ENCODE measurements around the gene HEPN1.

The HEPN1 gene

DNA sequence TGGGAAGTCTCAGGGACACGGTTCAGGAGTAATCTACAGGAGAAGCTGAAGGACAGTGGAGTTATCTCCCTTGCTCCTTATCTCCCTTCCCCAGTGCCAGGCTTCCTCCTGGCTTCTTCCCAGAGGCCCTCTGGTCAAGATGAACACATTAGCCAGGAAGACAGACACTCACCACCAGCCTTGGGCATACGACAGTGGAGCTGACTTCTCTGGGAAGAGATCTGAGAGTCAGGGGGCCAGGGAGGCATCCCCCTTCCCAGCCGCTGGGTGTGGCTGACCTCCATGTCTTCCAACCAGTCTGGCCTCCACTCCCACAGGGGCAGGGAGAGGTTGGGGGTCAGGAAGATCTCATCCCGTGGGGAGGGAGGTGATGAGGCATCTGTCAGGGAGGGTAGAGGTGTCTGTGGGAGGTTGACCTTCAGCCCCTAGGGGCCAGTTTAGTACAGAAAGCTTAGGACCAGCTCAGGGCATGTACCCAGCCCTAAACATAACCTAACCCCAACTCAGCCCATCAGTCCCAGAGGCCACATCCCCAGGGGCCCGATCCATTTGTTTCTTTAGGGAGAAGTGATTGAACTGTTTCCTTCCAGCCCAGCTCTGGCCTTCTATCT, 34.1 kb upstream of the HEPN1 start:
- no peak for DNase-seq (ENCODE audit: low read depth)
- TF ChIP-seq, protein P1, sequence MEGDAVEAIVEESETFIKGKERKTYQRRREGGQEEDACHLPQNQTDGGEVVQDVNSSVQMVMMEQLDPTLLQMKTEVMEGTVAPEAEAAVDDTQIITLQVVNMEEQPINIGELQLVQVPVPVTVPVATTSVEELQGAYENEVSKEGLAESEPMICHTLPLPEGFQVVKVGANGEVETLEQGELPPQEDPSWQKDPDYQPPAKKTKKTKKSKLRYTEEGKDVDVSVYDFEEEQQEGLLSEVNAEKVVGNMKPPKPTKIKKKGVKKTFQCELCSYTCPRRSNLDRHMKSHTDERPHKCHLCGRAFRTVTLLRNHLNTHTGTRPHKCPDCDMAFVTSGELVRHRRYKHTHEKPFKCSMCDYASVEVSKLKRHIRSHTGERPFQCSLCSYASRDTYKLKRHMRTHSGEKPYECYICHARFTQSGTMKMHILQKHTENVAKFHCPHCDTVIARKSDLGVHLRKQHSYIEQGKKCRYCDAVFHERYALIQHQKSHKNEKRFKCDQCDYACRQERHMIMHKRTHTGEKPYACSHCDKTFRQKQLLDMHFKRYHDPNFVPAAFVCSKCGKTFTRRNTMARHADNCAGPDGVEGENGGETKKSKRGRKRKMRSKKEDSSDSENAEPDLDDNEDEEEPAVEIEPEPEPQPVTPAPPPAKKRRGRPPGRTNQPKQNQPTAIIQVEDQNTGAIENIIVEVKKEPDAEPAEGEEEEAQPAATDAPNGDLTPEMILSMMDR (IDR thresholded peaks at IDR 0.05; ENCODE audit: insufficient read depth, low read depth, low read length, missing control alignments), result no peak
- no peak overlapping the region for H3K4me3 ChIP-seq (ENCODE audit: low read depth, low read length)

DNA sequence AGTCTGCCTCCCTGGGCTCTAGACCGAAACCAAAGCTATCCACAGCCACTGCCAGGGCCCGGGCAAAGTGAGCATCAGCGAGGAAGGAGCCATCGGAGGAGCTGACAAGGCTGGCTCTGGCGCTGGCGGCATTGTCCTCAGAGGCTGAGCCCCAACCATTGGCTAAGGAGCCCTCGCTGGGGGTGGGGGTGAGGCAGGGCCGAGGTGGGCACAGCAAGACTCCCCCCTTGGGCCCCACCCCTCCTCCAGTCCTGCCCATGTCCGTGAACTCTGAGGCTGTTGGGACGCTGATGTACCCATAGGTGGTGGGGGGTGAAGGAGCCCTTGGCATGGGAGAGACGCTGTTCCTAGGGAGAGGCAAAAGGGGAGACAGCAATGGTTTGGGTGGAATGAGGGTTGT, 32.6 kb upstream of the HEPN1 start:
- DNase-seq (ENCODE audit: low read depth), result no peak
- H3K4me3 ChIP-seq (ENCODE audit: low read depth, low read length), result no peak overlapping the region
- TF ChIP-seq, protein P1 (IDR thresholded peaks at IDR 0.05; ENCODE audit: insufficient read depth, low read depth, low read length, missing control alignments), result no peak

DNA sequence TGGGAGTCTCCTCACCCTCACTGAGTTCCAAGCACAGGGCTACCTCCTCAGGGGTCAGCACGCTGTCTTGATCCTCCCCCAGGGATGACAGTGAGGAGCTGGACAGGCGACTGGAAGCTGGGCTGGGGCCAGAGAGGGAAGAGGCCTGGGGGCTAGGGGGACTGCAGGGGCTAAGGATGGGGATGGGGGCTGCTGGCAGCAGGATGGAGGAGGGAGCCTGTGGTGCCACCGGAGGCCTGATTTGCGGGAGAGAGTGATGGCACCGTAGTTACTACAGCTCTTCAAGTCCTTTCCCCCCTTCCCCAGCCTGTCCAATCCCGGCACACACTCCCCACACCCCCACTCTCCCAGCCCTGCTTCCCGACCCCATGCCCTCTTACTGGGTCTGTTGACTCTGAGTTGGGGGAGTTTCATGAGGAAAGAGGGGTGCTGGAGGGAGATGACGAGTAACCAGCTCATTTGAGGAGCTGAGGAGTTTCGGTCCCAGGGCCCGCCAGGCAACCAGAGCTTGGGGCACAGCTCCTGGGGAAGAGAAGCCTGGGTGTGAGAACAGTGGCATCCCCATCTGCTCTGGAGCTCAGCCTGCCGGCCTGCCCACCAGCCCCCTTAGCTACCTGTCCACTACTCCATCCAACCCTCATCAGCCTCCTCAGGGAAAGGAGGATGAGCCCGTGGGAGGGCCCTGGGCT, 31.9 kb upstream of the HEPN1 start:
- TF ChIP-seq, protein P1 (IDR thresholded peaks at IDR 0.05; ENCODE audit: insufficient read depth, low read depth, low read length, missing control alignments), result no peak
- no peak overlapping the region for H3K4me3 ChIP-seq (ENCODE audit: low read depth, low read length)

DNA sequence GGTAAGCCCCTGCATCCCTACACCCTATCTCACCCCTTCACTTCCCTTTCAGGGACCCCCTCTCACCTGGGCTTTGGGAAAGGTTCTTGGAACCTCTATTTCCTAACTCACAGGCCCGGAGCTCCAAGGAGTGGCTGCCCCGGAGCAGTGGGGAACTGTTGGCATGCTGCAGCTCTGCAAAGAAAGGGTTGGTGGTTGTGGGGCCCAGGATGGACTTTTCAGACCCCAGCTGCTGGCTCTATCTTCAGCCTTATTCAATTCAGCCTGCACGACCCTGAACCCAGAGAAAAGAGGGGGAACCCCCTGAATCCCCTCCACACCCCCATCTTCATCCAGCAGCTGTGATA, 31.4 kb upstream of the HEPN1 start:
- DNase-seq (ENCODE audit: low read depth), result no peak
- TF ChIP-seq, protein P1 (IDR thresholded peaks at IDR 0.05; ENCODE audit: insufficient read depth, low read depth, low read length, missing control alignments), result no peak
- H3K4me3 ChIP-seq (ENCODE audit: low read depth, low read length), result no peak overlapping the region

More for the DNA sequence above, 31.9 kb upstream of the HEPN1 start:
- no peak for DNase-seq (ENCODE audit: low read depth)

DNA sequence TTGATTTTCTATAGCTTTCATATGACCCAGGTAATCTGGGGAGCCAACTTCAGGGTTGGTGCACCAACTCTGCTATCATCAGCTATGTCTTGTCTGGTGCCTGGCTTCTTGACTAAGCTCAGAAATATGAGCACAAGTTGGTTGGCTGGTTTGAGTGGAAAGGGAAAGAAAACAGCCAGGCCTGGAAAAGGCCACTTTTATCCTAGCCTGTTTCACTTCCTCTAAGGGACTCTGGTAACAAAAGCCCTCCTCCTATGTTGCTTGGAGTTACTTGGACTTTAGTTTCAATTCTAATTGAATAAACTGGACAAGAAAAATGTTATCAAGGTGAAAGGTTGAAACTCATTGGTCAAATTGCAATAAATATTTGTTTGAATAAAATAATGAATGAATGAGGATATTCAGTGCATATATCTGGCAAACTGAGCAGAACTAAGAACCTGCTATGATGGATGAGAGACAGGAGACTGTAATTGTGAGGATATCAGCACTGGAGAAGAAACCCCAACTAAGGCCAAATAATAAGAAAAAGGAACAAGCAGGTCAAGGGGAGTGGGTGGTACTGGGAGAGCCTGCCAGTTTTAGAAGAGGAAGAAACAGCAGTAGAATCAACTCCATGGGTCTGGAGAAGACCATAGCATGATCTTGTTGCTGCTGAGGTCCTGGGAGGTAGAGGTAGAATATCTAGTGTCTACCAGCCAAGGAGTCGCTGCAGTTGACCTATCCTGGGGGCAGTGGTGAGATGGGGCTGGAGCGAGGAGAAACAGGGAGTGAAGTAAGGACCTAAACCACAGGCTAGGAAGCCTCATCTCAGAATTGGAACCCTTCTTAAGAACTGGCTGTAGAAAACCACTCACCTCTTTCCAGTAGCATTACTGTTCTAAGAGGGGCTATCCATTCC, 29.6 kb upstream of the HEPN1 start:
- no peak for DNase-seq (ENCODE audit: low read depth)
- no peak overlapping the region for H3K4me3 ChIP-seq (ENCODE audit: low read depth, low read length)
- TF ChIP-seq, protein P1 (IDR thresholded peaks at IDR 0.05; ENCODE audit: insufficient read depth, low read depth, low read length, missing control alignments), result no peak

DNA sequence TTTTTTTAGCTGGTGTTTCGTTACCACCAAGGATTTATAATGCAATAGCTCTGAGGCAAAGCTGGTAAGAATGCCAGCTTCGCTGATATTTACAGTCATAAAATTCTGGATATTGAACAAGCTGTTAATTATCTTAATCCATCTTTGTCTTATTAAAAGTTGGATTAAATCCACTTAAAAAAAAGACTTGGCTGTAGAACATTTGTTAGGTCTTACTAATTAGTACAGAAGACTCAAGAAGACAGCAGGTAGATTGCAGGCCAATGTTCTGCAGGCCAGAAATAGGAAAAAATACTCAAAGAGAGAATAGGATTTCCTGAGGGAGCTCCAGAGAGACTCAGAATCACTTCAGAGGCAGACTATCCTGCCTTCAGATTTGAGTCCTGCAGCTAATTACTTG, 28.9 kb upstream of the HEPN1 start:
- TF ChIP-seq, protein P1 (IDR thresholded peaks at IDR 0.05; ENCODE audit: insufficient read depth, low read depth, low read length, missing control alignments), result no peak
- no peak overlapping the region for H3K4me3 ChIP-seq (ENCODE audit: low read depth, low read length)
- no peak for DNase-seq (ENCODE audit: low read depth)

Data from GM12865 (cell line).